SIG-M5 treated with dmso at 0.1 percent for 504 hours (cell line): ENCODE data around the gene DNAJC22.
"Not testable (repeated sequence)": the region's sequence is repeated elsewhere in the genome, so short reads cannot be mapped to it uniquely, and the experiment has no call there.

Experiments
- DNase-seq: peaks from one replicate; lab custom pipeline; 2025; ENCODE audit not compliant: unreplicated experiment; lab: John Stamatoyannopoulos, UW

DNAJC22 gene

DNA sequence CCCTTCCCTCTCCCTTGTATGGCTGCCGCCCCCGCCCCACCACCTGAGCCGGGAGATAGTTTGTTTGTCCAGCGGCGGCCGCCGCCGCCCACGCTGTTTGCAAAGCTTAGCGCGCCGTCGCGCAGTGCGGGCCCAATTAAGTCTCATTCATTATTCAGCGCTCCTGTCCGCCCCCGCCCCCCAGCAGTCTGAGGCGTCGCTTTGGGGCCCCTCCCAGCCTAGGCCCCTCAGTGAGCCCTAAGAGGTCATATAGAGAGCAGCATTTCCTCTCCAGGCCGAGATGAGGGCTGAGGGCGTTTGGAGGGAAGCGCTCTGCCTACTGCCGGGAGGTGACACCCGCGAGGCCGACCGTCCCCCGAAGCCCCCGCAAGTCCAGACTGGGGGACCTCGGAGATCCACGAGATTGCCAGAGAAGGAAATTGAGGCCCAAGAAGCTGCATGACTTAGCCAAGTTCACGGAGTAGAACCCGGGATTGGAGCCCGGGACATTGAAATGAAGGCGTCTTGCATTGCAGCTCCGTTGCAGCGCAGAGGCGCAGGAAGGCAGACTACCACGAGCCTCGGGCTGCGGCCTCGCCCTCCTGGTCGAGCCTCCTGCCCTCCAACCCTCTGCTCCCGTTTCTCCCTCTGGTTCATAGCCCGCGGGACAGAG, at the start of gene DNAJC22:
TSS of gene DNAJC22 (plus strand) at position 230 of the 652 bp plus-strand sequence. CDS start 1,985 bp downstream, outside the sequence.
- DNase-seq: peak; percentile 41

- no peak for DNase-seq
Observed at GRCh38 chr12:49297695-49298060, 49.0 kb upstream of the DNAJC22 start.

DNA sequence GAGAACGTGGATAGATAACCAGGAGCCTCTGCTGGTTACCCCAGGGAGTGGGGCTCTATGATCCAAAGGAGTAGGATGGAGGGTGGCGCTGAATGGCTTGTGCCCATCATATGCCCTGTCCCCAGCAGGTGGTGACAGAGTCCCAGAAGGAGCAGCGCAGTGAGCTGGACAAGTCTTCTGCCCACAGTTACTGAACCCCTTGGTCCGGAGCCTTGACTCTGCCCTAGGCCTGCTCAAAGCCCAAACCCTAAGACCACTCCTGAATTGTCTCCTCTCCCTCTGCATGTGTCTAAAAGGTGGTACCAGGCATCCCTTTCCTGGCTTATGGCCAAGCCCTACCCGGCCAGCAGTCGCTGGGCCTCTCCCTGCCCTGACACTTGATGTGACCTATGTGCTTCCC, 48.5 kb upstream of the DNAJC22 start:
- no peak for DNase-seq

DNA sequence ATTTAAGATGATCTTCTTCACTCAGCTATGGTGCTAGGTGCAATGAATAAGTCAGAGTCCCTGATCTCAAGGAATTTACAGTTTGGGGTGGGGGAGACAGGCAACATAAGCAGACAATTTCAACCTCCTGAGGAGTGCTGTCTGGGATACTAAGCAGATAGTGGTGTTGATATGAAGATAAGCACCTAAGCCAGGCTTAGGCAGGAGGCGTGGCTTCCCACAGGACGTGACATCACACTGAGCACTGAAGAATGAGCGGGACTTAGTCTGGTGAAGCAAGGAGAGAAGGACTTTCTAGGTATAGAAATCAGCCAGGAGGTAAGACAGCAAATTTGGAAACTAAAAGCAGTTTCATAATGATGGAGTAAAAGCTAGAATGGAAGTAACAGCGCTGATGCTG, 44.9 kb upstream of the DNAJC22 start:
- DNase-seq: no peak

GRCh38 chr12:49304161-49304560, 42.5 kb upstream of the DNAJC22 start:
- no peak for DNase-seq

DNA sequence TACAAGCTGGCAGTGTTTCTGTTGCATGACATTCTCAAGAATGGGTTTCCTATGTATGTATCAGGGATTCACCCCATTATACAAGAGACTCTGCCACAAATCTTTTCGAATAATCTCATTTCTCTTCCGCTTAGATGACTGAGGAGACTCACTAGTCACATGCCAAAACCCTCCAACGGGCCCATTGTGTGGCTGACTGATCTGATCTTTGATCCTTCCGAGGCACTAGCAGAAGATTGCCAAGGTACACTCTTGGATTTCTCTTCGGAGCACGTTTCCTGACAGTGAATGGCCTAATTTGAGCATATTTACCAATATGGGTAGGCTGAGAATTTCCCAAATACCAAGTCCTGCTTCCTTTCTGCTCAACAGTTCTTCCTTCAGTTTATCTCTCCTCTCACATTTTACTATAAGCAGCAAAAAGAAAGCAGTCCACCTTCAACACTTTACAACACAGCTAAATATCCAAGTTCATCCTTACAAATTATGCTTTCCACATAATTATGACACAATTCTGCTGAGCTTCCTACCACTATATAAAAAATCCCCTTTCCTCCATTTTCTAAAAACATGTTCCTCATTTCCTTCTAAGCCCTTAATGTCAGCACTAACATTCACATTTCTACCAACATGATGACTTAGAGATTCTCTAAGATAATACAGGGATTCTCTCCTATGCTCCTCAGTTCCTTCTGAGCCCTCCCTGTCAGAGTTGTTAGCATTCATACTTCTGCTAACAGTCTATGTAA, 40.8 kb upstream of the DNAJC22 start:
- DNase-seq: no peak

DNA sequence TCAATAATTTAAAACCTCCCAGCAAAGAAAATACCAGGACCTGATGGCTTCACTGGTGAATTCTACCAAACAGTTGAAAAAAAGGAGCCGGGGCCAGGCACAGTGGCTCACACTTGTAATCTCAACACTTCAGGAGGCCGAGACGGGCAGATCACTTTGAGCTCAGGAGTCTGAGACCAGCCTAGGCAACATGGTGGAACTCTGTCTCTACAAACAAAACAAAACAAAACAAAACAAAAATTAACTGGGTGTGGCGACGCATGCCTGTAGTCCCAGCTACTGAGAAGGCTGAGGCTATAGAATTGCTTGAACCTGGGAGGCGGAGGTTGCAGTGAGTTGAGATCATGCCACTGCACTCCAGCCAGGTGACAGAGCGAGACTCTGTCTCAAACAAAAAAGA, 37.3 kb upstream of the DNAJC22 start:
- no peak for DNase-seq

- DNase-seq: not testable (repeated sequence)
Observed at GRCh38 chr12:49310451-49311000, 36.2 kb upstream of the DNAJC22 start.

DNA sequence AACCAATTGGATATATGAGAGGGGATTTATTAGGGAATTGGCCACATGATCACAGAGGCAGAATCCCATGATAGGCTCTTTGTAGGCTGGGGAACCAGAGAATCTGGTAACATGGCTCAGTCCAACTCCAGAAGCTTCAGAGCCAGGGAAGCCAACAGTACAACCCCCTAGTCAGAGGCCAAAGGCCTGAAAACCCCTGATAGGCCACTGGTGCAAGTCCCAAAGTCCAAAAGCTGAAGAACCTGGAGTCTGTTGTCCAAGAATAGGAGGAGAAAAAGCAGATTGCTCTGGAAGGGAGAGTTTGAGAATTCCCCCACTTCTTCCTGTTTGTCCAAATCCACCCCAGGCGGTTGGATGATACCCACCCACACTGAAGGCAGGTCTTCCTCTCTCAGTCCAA, 31.9 kb upstream of the DNAJC22 start:
- no peak for DNase-seq

DNA sequence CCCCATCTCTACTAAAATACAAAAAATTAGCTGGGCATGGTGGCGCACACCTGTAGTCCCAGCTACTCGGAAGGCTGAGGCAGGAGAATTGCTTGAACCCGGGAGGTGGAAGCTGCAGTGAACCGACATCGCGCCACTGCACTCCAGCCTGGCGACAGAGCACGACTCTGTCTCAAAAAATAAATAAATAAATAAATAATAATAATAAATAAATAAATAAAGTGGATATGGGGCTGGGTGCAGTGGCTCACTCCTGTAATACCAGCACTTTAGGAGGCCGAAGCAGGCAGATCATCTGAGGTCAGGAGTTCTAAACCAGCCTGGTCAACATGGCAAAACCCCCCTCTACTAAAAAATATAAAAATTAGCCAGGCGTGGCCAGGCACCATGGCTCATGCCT, 29.6 kb upstream of the DNAJC22 start:
- not testable (repeated sequence) for DNase-seq

GRCh38 chr12:49320411-49321103, 26.1 kb upstream of the DNAJC22 start:
- not testable (repeated sequence) for DNase-seq

- DNase-seq: no peak
Observed at GRCh38 chr12:49322367-49322707, 24.4 kb upstream of the DNAJC22 start.

DNA sequence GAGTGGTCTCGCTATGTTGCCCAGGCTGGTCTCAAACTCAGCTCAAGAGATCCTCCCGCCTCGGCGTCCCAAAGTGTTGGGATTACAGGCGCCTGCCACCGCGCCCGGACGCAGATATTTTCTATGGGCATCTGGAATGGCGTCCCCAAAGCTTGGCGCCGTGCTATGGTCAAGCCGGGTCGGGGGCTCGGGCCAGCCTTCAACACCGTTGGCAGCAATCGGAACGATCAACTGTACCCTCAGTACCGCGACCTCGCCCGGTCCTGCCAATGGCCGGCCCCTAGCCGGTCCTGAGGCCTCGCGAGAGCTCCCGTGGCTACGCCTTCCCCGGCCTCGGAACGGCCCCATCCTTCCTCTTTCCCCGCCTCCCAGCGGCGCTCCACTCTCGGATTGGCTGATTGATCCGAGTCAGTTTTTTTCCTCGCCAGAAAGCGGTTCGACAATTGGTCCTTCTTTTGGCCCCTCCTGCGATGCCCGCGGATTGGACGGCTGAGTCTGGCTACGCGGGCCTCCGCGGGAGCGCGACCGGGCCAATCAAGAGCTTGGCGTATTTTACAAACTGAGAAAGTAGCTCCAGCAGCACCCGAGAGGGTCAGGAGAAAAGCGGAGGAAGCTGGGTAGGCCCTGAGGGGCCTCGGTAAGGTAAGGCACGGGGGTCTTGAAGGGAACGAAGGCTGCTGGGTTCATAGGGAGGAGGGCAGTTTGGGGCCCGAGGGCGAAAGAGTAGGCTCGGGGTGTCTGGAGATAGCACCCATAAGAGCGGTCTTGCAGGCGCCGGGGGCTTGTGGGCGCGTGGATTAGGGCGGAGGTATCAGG, 23.8 kb upstream of the DNAJC22 start, which contains the start of gene TROAP:
TSS of gene TROAP (plus strand) at position 548 of the 816 bp plus-strand sequence. CDS start 354 bp downstream, outside the sequence.
- peak; percentile 98 for DNase-seq

- DNase-seq: no peak
Observed at GRCh38 chr12:49323524-49324097, 23.1 kb upstream of the DNAJC22 start.

DNA sequence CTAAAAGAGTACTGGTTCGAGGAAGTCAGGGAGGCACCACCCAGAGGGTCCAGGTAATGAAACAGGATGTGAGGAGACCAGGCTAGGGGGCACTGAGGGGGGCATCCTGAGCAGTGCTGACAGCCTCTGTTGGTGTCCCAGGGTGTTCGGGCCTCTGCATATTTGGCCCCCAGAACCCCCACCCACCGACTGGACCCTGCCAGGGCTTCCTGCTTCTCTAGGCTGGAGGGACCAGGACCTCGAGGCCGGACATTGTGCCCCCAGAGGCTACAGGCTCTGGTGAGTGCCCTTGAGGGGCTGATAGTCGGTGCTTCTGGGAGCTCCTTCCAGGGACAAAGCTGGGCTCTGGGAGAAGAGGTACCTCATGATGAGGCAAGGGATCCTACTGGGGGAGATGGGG, 21.1 kb upstream of the DNAJC22 start:
- DNase-seq: no peak

GRCh38 chr12:49327368-49327767, 19.3 kb upstream of the DNAJC22 start:
- no peak for DNase-seq

GRCh38 chr12:49327887-49328286, 18.8 kb upstream of the DNAJC22 start:
- no peak for DNase-seq

GRCh38 chr12:49328816-49329215, 17.9 kb upstream of the DNAJC22 start:
- DNase-seq: no peak

DNA sequence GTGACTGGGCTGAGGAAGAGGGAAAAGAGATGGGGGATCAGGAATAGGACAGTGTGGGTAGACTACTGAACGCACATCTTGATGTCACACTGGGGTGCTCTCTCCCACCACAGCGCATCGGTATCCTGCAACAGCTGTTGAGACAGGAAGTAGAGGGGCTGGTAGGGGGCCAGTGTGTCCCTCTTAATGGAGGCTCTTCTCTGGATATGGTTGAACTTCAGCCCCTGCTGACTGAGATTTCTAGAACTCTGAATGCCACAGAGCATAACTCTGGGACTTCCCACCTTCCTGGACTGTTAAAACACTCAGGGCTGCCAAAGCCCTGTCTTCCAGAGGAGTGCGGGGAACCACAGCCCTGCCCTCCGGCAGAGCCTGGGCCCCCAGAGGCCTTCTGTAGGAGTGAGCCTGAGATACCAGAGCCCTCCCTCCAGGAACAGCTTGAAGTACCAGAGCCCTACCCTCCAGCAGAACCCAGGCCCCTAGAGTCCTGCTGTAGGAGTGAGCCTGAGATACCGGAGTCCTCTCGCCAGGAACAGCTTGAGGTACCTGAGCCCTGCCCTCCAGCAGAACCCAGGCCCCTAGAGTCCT, 16.6 kb upstream of the DNAJC22 start:
- no peak for DNase-seq
